WTC11 (cell line): ENCODE results near the gene LY6G5B.

Experiments used
- CTCF ChIP-seq: fragments of 200-600 bp; IDR thresholded peaks from 2 replicates; pipeline ENCODE4 v1.8.0; 2022; ENCODE audit warnings: antibody characterized with exemption
- EMX1 ChIP-seq: fragments of 250-450 bp; sonication (Bioruptor Pico); IDR thresholded peaks from 2 replicates; pipeline ENCODE4 v1.8.0; 2021; ENCODE audit warnings: mild to moderate bottlenecking
- MLX ChIP-seq: sonication (generic); formaldehyde crosslinking; IDR thresholded peaks from 2 replicates; pipeline ENCODE4 v1.8.1; 2023; ENCODE audit warnings: mild to moderate bottlenecking, missing genetic modification reagents, moderate library complexity
- NFYB ChIP-seq: sonication (generic); formaldehyde crosslinking; conservative IDR thresholded peaks from 2 replicates; pipeline ENCODE4 v1.8.0; 2022; ENCODE audit warnings: low read depth, missing genetic modification reagents
- ZNF317 ChIP-seq: sonication (generic); formaldehyde crosslinking; IDR thresholded peaks from 2 replicates; pipeline ENCODE4 v1.8.1; 2023; ENCODE audit warnings: low read depth, mild to moderate bottlenecking, moderate library complexity, missing genetic modification reagents, borderline replicate concordance

GRCh38 chr6:31691564-31692108, 21.9 kb downstream of the LY6G5B start:
- TF ChIP-seq EMX1 (CRISPR knock-in tag) (no peak), MLX (CRISPR knock-in tag) (no peak), CTCF (no peak), NFYB (no peak), ZNF317 (CRISPR knock-in tag) (no peak)
